Activated CD4-positive, alpha-beta T cell treated with anti-CD3 and anti-CD28 coated beads, Interleukin-2, Interleukin-4, amounts not matched to agents 100 ng/mL and 50 ng/mL, durations not matched to agents 16 hours and 8 hours (primary cell): ENCODE data around the gene SPHK1.

Source experiments
- DNase-seq: peaks from one replicate; pipeline ENCODE4 v3.0.0-alpha.2; 2020; ENCODE audit warnings: low spot score

Gene SPHK1

GRCh38 chr17:76363107-76363842, 21.1 kb upstream of the SPHK1 start:
- DNase-seq, result no peak

- no peak for DNase-seq
These were observed 19.0 kb upstream of the SPHK1 start for GRCh38 chr17:76365256-76365903.

- DNase-seq, result no peak
These were observed 18.2 kb upstream of the SPHK1 start for GRCh38 chr17:76366247-76366646.

GRCh38 chr17:76367642-76368041, 16.8 kb upstream of the SPHK1 start:
- DNase-seq, result no peak

- DNase-seq, result no peak
These were observed 15.9 kb upstream of the SPHK1 start for GRCh38 chr17:76368545-76368944.

- no peak for DNase-seq
These were observed 15.0 kb upstream of the SPHK1 start for GRCh38 chr17:76369379-76369778.

GRCh38 chr17:76369804-76370203, 14.6 kb upstream of the SPHK1 start:
- no peak for DNase-seq

- DNase-seq, result no peak
These were observed 14.0 kb upstream of the SPHK1 start for GRCh38 chr17:76370261-76370993.

GRCh38 chr17:76371656-76372628, 12.5 kb upstream of the SPHK1 start:
- no peak for DNase-seq

- no peak for DNase-seq
These were observed 7.9 kb upstream of the SPHK1 start for GRCh38 chr17:76376318-76377133.

GRCh38 chr17:76378548-76379274, 5.7 kb upstream of the SPHK1 start:
- no peak for DNase-seq

- DNase-seq, result no peak
These were observed 5.2 kb upstream of the SPHK1 start for GRCh38 chr17:76379275-76379641.

GRCh38 chr17:76379646-76380376, 4.6 kb upstream of the SPHK1 start:
- no peak for DNase-seq

- no peak for DNase-seq
These were observed 2.6 kb upstream of the SPHK1 start for GRCh38 chr17:76381633-76382350.

- no peak for DNase-seq
These were observed 2.0 kb upstream of the SPHK1 start for GRCh38 chr17:76382351-76382802.

- DNase-seq, result peak; percentile 66
These were observed 1.4 kb upstream of the SPHK1 start for GRCh38 chr17:76382803-76383545.

- DNase-seq, result peak; percentile 37
These were observed 725 bp upstream of the SPHK1 start for GRCh38 chr17:76383546-76384221.
